ENCODE data around the gene VAMP5.

Gene VAMP5

GRCh38 chr2:85619617-85620016 lies 35.4 kb downstream of the VAMP5 start:
- Histone ChIP-seq H3K27ac (ENCODE audit: low read depth, low read length) (no peak overlapping the region), H3K36me3 (ENCODE audit: control insufficient read depth in 5 of 5, insufficient read depth in 5 of 5, low read length in 5 of 5) (peaks cover 21 to 50% (median 40%) of the 10 kb centered on the region in 5 donors)

GRCh38 chr2:85621338-85621737 lies 37.1 kb downstream of the VAMP5 start:
- Histone ChIP-seq H3K27me3 (ENCODE audit: control insufficient read depth in 5 of 5, insufficient read depth in 4 of 5, low read length in 5 of 5) (no peaks in the 10 kb centered on the region), H3K4me3 (ENCODE audit: low read depth in 1 of 5, low read length in 5 of 5) (no peak overlapping the region), H3K9me3 (ENCODE audit: control insufficient read depth in 5 of 5, low read length in 5 of 5) (no peaks in the 10 kb centered on the region), H3K36me3 (ENCODE audit: control insufficient read depth in 5 of 5, insufficient read depth in 5 of 5, low read length in 5 of 5) (peaks cover 27 to 67% (median 56%) of the 10 kb centered on the region in 5 donors), H3K9ac (ENCODE audit: low read length in 5 of 5) (no peak overlapping the region), H3K27ac (ENCODE audit: low read depth, low read length) (no peak overlapping the region), H3K4me1 (ENCODE audit: control insufficient read depth in 5 of 5, insufficient read depth in 5 of 5, low read length in 5 of 5) (peaks cover 6 to 17% (median 14%) of the 10 kb centered on the region in 5 donors)

More at GRCh38 chr2:85619617-85620016, 35.4 kb downstream of the VAMP5 start:
- H3K9me3 ChIP-seq (ENCODE audit: control insufficient read depth in 5 of 5, low read length in 5 of 5) = no peaks in the 10 kb centered on the region
- no peaks in the 10 kb centered on the region for H3K27me3 ChIP-seq (ENCODE audit: control insufficient read depth in 5 of 5, insufficient read depth in 4 of 5, low read length in 5 of 5)
- no peak overlapping the region for H3K4me3 ChIP-seq (ENCODE audit: low read depth in 1 of 5, low read length in 5 of 5)
- H3K4me1 ChIP-seq (ENCODE audit: control insufficient read depth in 5 of 5, insufficient read depth in 5 of 5, low read length in 5 of 5) = peaks cover 6 to 23% (median 17%) of the 10 kb centered on the region in 5 donors
- no peak overlapping the region for H3K9ac ChIP-seq (ENCODE audit: low read length in 5 of 5)

GRCh38 chr2:85623991-85624390 lies 39.8 kb downstream of the VAMP5 start:
- Histone ChIP-seq H3K36me3 (ENCODE audit: control insufficient read depth in 5 of 5, insufficient read depth in 5 of 5, low read length in 5 of 5) (peaks cover 33 to 91% (median 72%) of the 10 kb centered on the region in 5 donors), H3K4me3 (ENCODE audit: low read depth in 1 of 5, low read length in 5 of 5) (no peak overlapping the region), H3K27ac (ENCODE audit: low read depth, low read length) (no peak overlapping the region), H3K27me3 (ENCODE audit: control insufficient read depth in 5 of 5, insufficient read depth in 4 of 5, low read length in 5 of 5) (no peaks in the 10 kb centered on the region), H3K9ac (ENCODE audit: low read length in 5 of 5) (no peak overlapping the region), H3K4me1 (ENCODE audit: control insufficient read depth in 5 of 5, insufficient read depth in 5 of 5, low read length in 5 of 5) (peaks cover 0 to 7% (median 0%) of the 10 kb centered on the region in 5 donors), H3K9me3 (ENCODE audit: control insufficient read depth in 5 of 5, low read length in 5 of 5) (no peaks in the 10 kb centered on the region)

- no peak overlapping the region for H3K9ac ChIP-seq (ENCODE audit: low read length in 5 of 5)
- H3K4me3 ChIP-seq (ENCODE audit: low read depth in 1 of 5, low read length in 5 of 5) = no peak overlapping the region
- no peak overlapping the region for H3K27ac ChIP-seq (ENCODE audit: low read depth, low read length)
- H3K4me1 ChIP-seq (ENCODE audit: control insufficient read depth in 5 of 5, insufficient read depth in 5 of 5, low read length in 5 of 5) = peaks cover 0 to 7% (median 0%) of the 10 kb centered on the region in 5 donors
- peaks cover 23 to 97% (median 76%) of the 10 kb centered on the region in 5 donors for H3K36me3 ChIP-seq (ENCODE audit: control insufficient read depth in 5 of 5, insufficient read depth in 5 of 5, low read length in 5 of 5)
- no peaks in the 10 kb centered on the region for H3K9me3 ChIP-seq (ENCODE audit: control insufficient read depth in 5 of 5, low read length in 5 of 5)
- H3K27me3 ChIP-seq (ENCODE audit: control insufficient read depth in 5 of 5, insufficient read depth in 4 of 5, low read length in 5 of 5) = no peaks in the 10 kb centered on the region
Observed at GRCh38 chr2:85628658-85629057, 44.4 kb downstream of the VAMP5 start.

- Histone ChIP-seq H3K36me3 (ENCODE audit: control insufficient read depth in 5 of 5, insufficient read depth in 5 of 5, low read length in 5 of 5) (peaks cover 17 to 94% (median 74%) of the 10 kb centered on the region in 5 donors), H3K4me3 (ENCODE audit: low read depth in 1 of 5, low read length in 5 of 5) (no peak overlapping the region), H3K9ac (ENCODE audit: low read length in 5 of 5) (no peak overlapping the region), H3K27ac (ENCODE audit: low read depth, low read length) (no peak overlapping the region), H3K9me3 (ENCODE audit: control insufficient read depth in 5 of 5, low read length in 5 of 5) (no peaks in the 10 kb centered on the region), H3K27me3 (ENCODE audit: control insufficient read depth in 5 of 5, insufficient read depth in 4 of 5, low read length in 5 of 5) (no peaks in the 10 kb centered on the region), H3K4me1 (ENCODE audit: control insufficient read depth in 5 of 5, insufficient read depth in 5 of 5, low read length in 5 of 5) (peaks cover 0 to 7% (median 0%) of the 10 kb centered on the region in 5 donors)
Observed at GRCh38 chr2:85631316-85631715, 47.1 kb downstream of the VAMP5 start.

- peak overlapping the region in 1 of 5 donors; percentile 10 for H3K9ac ChIP-seq (ENCODE audit: low read length in 5 of 5)
- no peaks in the 10 kb centered on the region for H3K27me3 ChIP-seq (ENCODE audit: control insufficient read depth in 5 of 5, insufficient read depth in 4 of 5, low read length in 5 of 5)
- H3K4me1 ChIP-seq (ENCODE audit: control insufficient read depth in 5 of 5, insufficient read depth in 5 of 5, low read length in 5 of 5) = no peaks in the 10 kb centered on the region
- no peak overlapping the region for H3K27ac ChIP-seq (ENCODE audit: low read depth, low read length)
- peaks cover 18 to 92% (median 74%) of the 10 kb centered on the region in 5 donors for H3K36me3 ChIP-seq (ENCODE audit: control insufficient read depth in 5 of 5, insufficient read depth in 5 of 5, low read length in 5 of 5)
- no peaks in the 10 kb centered on the region for H3K9me3 ChIP-seq (ENCODE audit: control insufficient read depth in 5 of 5, low read length in 5 of 5)
- H3K4me3 ChIP-seq (ENCODE audit: low read depth in 1 of 5, low read length in 5 of 5) = no peak overlapping the region
Observed at GRCh38 chr2:85635011-85635410, 50.8 kb downstream of the VAMP5 start.

- no peak overlapping the region for H3K27ac ChIP-seq (ENCODE audit: low read depth, low read length)
- H3K36me3 ChIP-seq (ENCODE audit: control insufficient read depth in 5 of 5, insufficient read depth in 5 of 5, low read length in 5 of 5) = peaks cover 12 to 91% (median 70%) of the 10 kb centered on the region in 5 donors
- no peaks in the 10 kb centered on the region for H3K4me1 ChIP-seq (ENCODE audit: control insufficient read depth in 5 of 5, insufficient read depth in 5 of 5, low read length in 5 of 5)
- H3K9me3 ChIP-seq (ENCODE audit: control insufficient read depth in 5 of 5, low read length in 5 of 5) = no peaks in the 10 kb centered on the region
- H3K9ac ChIP-seq (ENCODE audit: low read length in 5 of 5) = no peak overlapping the region
- no peaks in the 10 kb centered on the region for H3K27me3 ChIP-seq (ENCODE audit: control insufficient read depth in 5 of 5, insufficient read depth in 4 of 5, low read length in 5 of 5)
- H3K4me3 ChIP-seq (ENCODE audit: low read depth in 1 of 5, low read length in 5 of 5) = no peak overlapping the region
Observed at GRCh38 chr2:85635636-85636035, 51.4 kb downstream of the VAMP5 start.

GRCh38 chr2:85642725-85643124 lies 58.5 kb downstream of the VAMP5 start:
- no peaks in the 10 kb centered on the region for H3K27me3 ChIP-seq (ENCODE audit: control insufficient read depth in 5 of 5, insufficient read depth in 4 of 5, low read length in 5 of 5)
- H3K9ac ChIP-seq (ENCODE audit: low read length in 5 of 5) = no peak overlapping the region
- H3K4me3 ChIP-seq (ENCODE audit: low read depth in 1 of 5, low read length in 5 of 5) = no peak overlapping the region
- H3K4me1 ChIP-seq (ENCODE audit: control insufficient read depth in 5 of 5, insufficient read depth in 5 of 5, low read length in 5 of 5) = no peaks in the 10 kb centered on the region
- H3K9me3 ChIP-seq (ENCODE audit: control insufficient read depth in 5 of 5, low read length in 5 of 5) = no peaks in the 10 kb centered on the region
- peaks cover 40 to 95% (median 84%) of the 10 kb centered on the region in 5 donors for H3K36me3 ChIP-seq (ENCODE audit: control insufficient read depth in 5 of 5, insufficient read depth in 5 of 5, low read length in 5 of 5)
- no peak overlapping the region for H3K27ac ChIP-seq (ENCODE audit: low read depth, low read length)
